Liver (tissue), 9 donors: ENCODE data around the gene MYL10. TPM values are rescaled to one million over a fixed set of nuclear protein-coding genes. Genes with fewer than 3 reads are reported as not detected.

ENCODE experiments used
- DNase-seq: peaks from one replicate; pipeline ENCODE4 v3.0.0-alpha.2; 2017; ENCODE audit warnings: low spot score
- H3K27ac ChIP-seq, 2 donors: one replicate each; pipeline ENCODE4 v1.7.0; 2013; ENCODE audit warnings: inconsistent platforms in 2 of 2, low read length in 2 of 2, control low read depth in 1 of 2, low read depth in 1 of 2, mild to moderate bottlenecking in 1 of 2
- H3K27me3 ChIP-seq, 4 donors: one replicate each; pipeline versions ENCODE4 v1.6.1 to v1.7.0; 2013; ENCODE audit warnings: low read length in 3 of 4, inconsistent platforms in 1 of 4, mild to moderate bottlenecking in 1 of 4, moderate library complexity in 1 of 4; ENCODE audit not compliant: control insufficient read depth in 4 of 4, insufficient read depth in 4 of 4
- H3K36me3 ChIP-seq, 4 donors: one replicate each; pipeline versions ENCODE4 v1.6.1 to v1.7.0; 2013; ENCODE audit warnings: low read length in 3 of 4, mild to moderate bottlenecking in 3 of 4, low read depth in 1 of 4, moderate library complexity in 1 of 4; ENCODE audit not compliant: control insufficient read depth in 4 of 4, insufficient read depth in 3 of 4
- H3K4me1 ChIP-seq, 4 donors: one replicate each; pipeline versions ENCODE4 v1.6.1 to v1.7.0; 2013; ENCODE audit warnings: low read length in 3 of 4, mild to moderate bottlenecking in 3 of 4, moderate library complexity in 1 of 4; ENCODE audit not compliant: control insufficient read depth in 4 of 4, insufficient read depth in 4 of 4
- H3K4me3 ChIP-seq, 3 donors: one replicate each; pipeline versions ENCODE4 v1.6.1 to v1.7.0; 2013; ENCODE audit warnings: low read length in 3 of 3, control low read depth in 1 of 3, low read depth in 1 of 3, mild to moderate bottlenecking in 1 of 3
- H3K9ac ChIP-seq, 2 donors: one replicate each; pipeline ENCODE4 v1.7.0; 2013; ENCODE audit warnings: low read length in 2 of 2, mild to moderate bottlenecking in 2 of 2, moderate library complexity in 2 of 2, control low read depth in 1 of 2, low read depth in 1 of 2
- H3K9me3 ChIP-seq, 4 donors: one replicate each; pipeline versions ENCODE4 v1.6.1 to v1.7.0; 2013; ENCODE audit warnings: low read length in 3 of 4; ENCODE audit not compliant: control insufficient read depth in 4 of 4
- ATF3 ChIP-seq: IDR thresholded peaks from 2 replicates; pipeline ENCODE4 v1.6.1; 2016; ENCODE audit warnings: antibody characterized with exemption
- CTCF ChIP-seq: fragments of 150-350 bp; IDR thresholded peaks from 2 replicates; pipeline ENCODE4 v1.5.1; 2017; ENCODE audit warnings: improper control_type of control experiment, low read depth, low read length; ENCODE audit not compliant: missing input control
- EGR1 ChIP-seq, 2 donors: IDR thresholded peaks; 2 replicates each; pipeline ENCODE4 v1.6.1; 2016 to 2018; ENCODE audit warnings: antibody characterized with exemption in 2 of 2, low read depth in 2 of 2
- FOXA1 ChIP-seq: IDR thresholded peaks from 2 replicates; pipeline ENCODE4 v1.6.1; 2016; ENCODE audit warnings: antibody characterized with exemption
- FOXA2 ChIP-seq: IDR thresholded peaks from 2 replicates; pipeline ENCODE4 v1.6.1; 2016; ENCODE audit warnings: antibody characterized with exemption
- GABPA ChIP-seq, 2 donors: IDR thresholded peaks in 1 of 2; conservative IDR thresholded peaks in 1 of 2; 2 replicates each; pipeline ENCODE4 v1.6.1; 2016; ENCODE audit warnings: antibody characterized with exemption in 2 of 2, mild to moderate bottlenecking in 1 of 2, moderate library complexity in 1 of 2
- HNF4A ChIP-seq, 2 donors: conservative IDR thresholded peaks; 2 replicates each; pipeline ENCODE4 v1.6.1; 2016; ENCODE audit warnings: antibody characterized with exemption in 2 of 2, mild to moderate bottlenecking in 2 of 2
- HNF4G ChIP-seq: IDR thresholded peaks from 2 replicates; pipeline ENCODE4 v1.6.1; 2016; ENCODE audit warnings: antibody characterized with exemption
- JUND ChIP-seq, 2 donors: IDR thresholded peaks; 2 replicates each; pipeline ENCODE4 v1.6.1; 2016; ENCODE audit warnings: antibody characterized with exemption in 2 of 2
- MAX ChIP-seq: IDR thresholded peaks from 2 replicates; pipeline ENCODE4 v1.6.1; 2016; ENCODE audit warnings: antibody characterized with exemption
- NR2F2 ChIP-seq: IDR thresholded peaks from 2 replicates; pipeline ENCODE4 v1.6.1; 2016; ENCODE audit warnings: antibody characterized with exemption
- RAD21 ChIP-seq, 2 donors: IDR thresholded peaks; 2 replicates each; pipeline ENCODE4 v1.6.1; 2016; ENCODE audit warnings: antibody characterized with exemption in 2 of 2, mild to moderate bottlenecking in 2 of 2
- REST ChIP-seq: IDR thresholded peaks from 2 replicates; pipeline ENCODE4 v1.6.1; 2016; ENCODE audit warnings: antibody characterized with exemption, mild to moderate bottlenecking
- RXRA ChIP-seq, 2 donors: IDR thresholded peaks; 2 replicates each; pipeline ENCODE4 v1.6.1; 2017 to 2018; ENCODE audit warnings: antibody characterized with exemption in 2 of 2, mild to moderate bottlenecking in 1 of 2
- SP1 ChIP-seq: IDR thresholded peaks from 2 replicates; pipeline ENCODE4 v1.6.1; 2018; ENCODE audit warnings: antibody characterized with exemption, mild to moderate bottlenecking
- TAF1 ChIP-seq: conservative IDR thresholded peaks from 2 replicates; pipeline ENCODE4 v1.6.1; 2016; ENCODE audit warnings: antibody characterized with exemption, mild to moderate bottlenecking
- YY1 ChIP-seq: IDR thresholded peaks from 2 replicates; pipeline ENCODE4 v1.6.1; 2016; ENCODE audit warnings: antibody characterized with exemption, mild to moderate bottlenecking
- ZBTB33 ChIP-seq: IDR thresholded peaks from 2 replicates; pipeline ENCODE4 v1.6.1; 2016; ENCODE audit warnings: antibody characterized with exemption
- WGBS: extraction: QIAGEN DNeasy Blood & Tissue Kit; methylation state at CpG from one replicate; pipeline ENCODE4 v1.1.7; 2013; 5-methylcytosine and 5-hydroxymethylcytosine counted together
- polyA plus RNA-seq, 2 donors: library from polyadenylated mRNA; stranded (reverse) in 1 of 2; unstranded in 1 of 2; fragments of 200-250 nt in 1 of 2; fragments of >200 nt in 1 of 2; fragmentation: Nextera tagmentation in 1 of 2; extraction: Ambion mirVana in 1 of 2; gene quantifications; one replicate each; pipeline versions ENCODE4 v1.2.1 to v1.2.3, GENCODE V29; 2013 to 2015
- total RNA-seq, 2 donors: library from RNA; depleted of rRNA; stranded (reverse); fragments of >200 nt; gene quantifications; one replicate each; pipeline ENCODE4 v1.2.3, GENCODE V29; 2014
- donor health status: healthy.
- donor health status: healthy.
- donor health status: healthy.
- donor health status: healthy.
- donor health status: healthy.

Gene MYL10
- total and polyA plus RNA-seq, 4 donors, result not detected

- Histone ChIP-seq H3K4me1 (peaks cover 0 to 3% (median under 1%) of the 10 kb centered on the region in 4 donors), H3K27ac (no peak overlapping the region), H3K36me3 (no peaks in the 10 kb centered on the region), H3K27me3 (peaks cover 0 to 2% (median 0%) of the 10 kb centered on the region in 4 donors), H3K9me3 (no peaks in the 10 kb centered on the region), H3K9ac (no peak overlapping the region), H3K4me3 (no peak overlapping the region)
- no peak for TF ChIP-seq FOXA2
- WGBS, result 90% methylated on average over 3 of the region's 3 CpGs
- DNase-seq, result no peak
Observed at GRCh38 chr7:101599787-101600186, 29.3 kb downstream of the MYL10 start.

- TF ChIP-seq RXRA (IDR thresholded peaks at IDR 0.05), result peak in 1 of 2 donors; percentile 56
- TF ChIP-seq MAX, result no peak
- peak; percentile 92 for TF ChIP-seq NR2F2
- Histone ChIP-seq H3K4me3 (no peak overlapping the region), H3K4me1 (peaks cover 0 to 3% (median under 1%) of the 10 kb centered on the region in 4 donors), H3K27me3 (peaks cover 0 to 2% (median 0%) of the 10 kb centered on the region in 4 donors), H3K9me3 (no peaks in the 10 kb centered on the region), H3K9ac (no peak overlapping the region), H3K36me3 (no peaks in the 10 kb centered on the region), H3K27ac (no peak overlapping the region)
- 80% methylated on average over 16 of the region's 16 CpGs for WGBS
- no peak for DNase-seq
Observed at GRCh38 chr7:101598986-101599771, 29.9 kb downstream of the MYL10 start.

GRCh38 chr7:101598422-101598985 is 30.6 kb downstream of the MYL10 start:
- Histone ChIP-seq H3K9ac (no peak overlapping the region), H3K4me3 (no peak overlapping the region), H3K4me1 (peaks cover 0 to 3% (median under 1%) of the 10 kb centered on the region in 4 donors), H3K27me3 (peaks cover 0 to 2% (median 0%) of the 10 kb centered on the region in 4 donors), H3K27ac (no peak overlapping the region), H3K36me3 (no peaks in the 10 kb centered on the region), H3K9me3 (no peaks in the 10 kb centered on the region)
- WGBS, result 81% methylated on average over 18 of the region's 18 CpGs
- TF ChIP-seq MAX (no peak), YY1 (no peak), RXRA (IDR thresholded peaks at IDR 0.05) (no peak), EGR1 (IDR thresholded peaks at IDR 0.05; ENCODE audit: low read depth in 2 of 2) (no peak), ZBTB33 (no peak), HNF4A (conservative IDR thresholded peaks at IDR 0.05) (no peak), SP1 (no peak), ATF3 (no peak), FOXA1 (no peak), HNF4G (no peak), REST (no peak), CTCF (no peak), NR2F2 (no peak), TAF1 (no peak), JUND (IDR thresholded peaks at IDR 0.05) (no peak), GABPA (IDR thresholded peaks at IDR 0.05 in 1 of 2, conservative IDR thresholded peaks at IDR 0.05 in 1 of 2) (no peak), FOXA2 (no peak), RAD21 (IDR thresholded peaks at IDR 0.05) (no peak)
- no peak for DNase-seq
